ENCODE measurements around the gene ANKRD24. TPM values are rescaled to one million over a fixed set of nuclear protein-coding genes. Genes with fewer than 3 reads are reported as not detected.

The ANKRD24 gene
- total and polyA plus RNA-seq, 8 donors: 0.29 to 6.1 (median 2.3) TPM; not detected in 1

DNA sequence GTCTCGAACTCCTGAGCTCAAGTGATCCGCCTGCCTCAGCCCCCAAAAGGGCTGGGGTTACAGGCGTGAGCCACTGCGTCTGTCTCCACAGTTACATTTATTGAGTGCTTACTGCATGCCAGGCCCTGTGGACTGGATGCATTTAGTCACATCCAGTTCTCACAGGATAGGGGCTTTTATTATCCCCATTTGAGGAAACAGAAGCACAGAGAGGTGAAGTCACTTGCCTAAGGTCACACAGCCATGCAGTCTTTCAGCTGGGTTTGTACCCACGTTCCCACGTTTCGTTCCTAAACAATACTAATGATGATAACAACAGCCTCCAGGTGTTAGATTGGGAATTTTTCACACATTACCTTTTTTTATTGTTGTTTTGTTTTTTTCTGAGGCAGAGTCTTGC lies 37.7 kb downstream of the ANKRD24 start:
- Histone ChIP-seq H3K36me3 (no peaks in the 10 kb centered on the region), H3K27me3 (no peaks in the 10 kb centered on the region), H3K9me3 (no peaks in the 10 kb centered on the region), H3K4me1 (no peaks in the 10 kb centered on the region), H3K4me3 (no peak overlapping the region), H3K27ac (no peak overlapping the region)
- TF ChIP-seq, protein P1, sequence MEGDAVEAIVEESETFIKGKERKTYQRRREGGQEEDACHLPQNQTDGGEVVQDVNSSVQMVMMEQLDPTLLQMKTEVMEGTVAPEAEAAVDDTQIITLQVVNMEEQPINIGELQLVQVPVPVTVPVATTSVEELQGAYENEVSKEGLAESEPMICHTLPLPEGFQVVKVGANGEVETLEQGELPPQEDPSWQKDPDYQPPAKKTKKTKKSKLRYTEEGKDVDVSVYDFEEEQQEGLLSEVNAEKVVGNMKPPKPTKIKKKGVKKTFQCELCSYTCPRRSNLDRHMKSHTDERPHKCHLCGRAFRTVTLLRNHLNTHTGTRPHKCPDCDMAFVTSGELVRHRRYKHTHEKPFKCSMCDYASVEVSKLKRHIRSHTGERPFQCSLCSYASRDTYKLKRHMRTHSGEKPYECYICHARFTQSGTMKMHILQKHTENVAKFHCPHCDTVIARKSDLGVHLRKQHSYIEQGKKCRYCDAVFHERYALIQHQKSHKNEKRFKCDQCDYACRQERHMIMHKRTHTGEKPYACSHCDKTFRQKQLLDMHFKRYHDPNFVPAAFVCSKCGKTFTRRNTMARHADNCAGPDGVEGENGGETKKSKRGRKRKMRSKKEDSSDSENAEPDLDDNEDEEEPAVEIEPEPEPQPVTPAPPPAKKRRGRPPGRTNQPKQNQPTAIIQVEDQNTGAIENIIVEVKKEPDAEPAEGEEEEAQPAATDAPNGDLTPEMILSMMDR (IDR thresholded peaks at IDR 0.05): no peak
- TF ChIP-seq POLR2AphosphoS5 (IDR thresholded peaks at IDR 0.05) (no peak), POLR2A (IDR thresholded peaks at IDR 0.05) (no peak), EP300 (IDR thresholded peaks at IDR 0.05) (no peak)
- DNase-seq: no peak
- WGBS, 5 donors: 88 to 94% (median 92%) methylated on average over 7 of the region's 7 CpGs
- intact Hi-C loops (cut with DNase I; ENCODE audit: low total_unique reads): no loop called here

DNA sequence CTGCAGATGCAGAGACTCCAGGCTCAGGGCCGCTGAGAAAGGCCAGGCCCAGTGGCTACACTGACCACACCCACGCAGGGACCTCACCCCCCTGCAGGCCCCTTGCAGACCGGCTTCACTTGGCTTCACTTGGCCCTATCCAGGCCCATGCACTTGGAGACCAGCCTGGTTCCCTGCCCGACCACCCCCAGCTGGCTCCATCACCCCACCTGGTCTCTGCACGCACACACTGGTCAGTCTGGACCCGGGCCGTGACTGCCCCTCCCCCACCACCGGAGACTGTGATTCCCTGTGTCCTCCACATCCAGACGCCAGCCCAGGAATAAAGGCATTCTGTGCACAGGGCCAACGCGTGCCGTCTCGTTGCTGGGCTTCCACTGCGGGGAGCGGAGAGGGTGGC lies 42.0 kb downstream of the ANKRD24 start:
- Histone ChIP-seq H3K4me3 (no peak overlapping the region), H3K27ac (no peak overlapping the region), H3K27me3 (peaks cover 0 to 26% (median 8%) of the 10 kb centered on the region in 3 donors), H3K36me3 (no peaks in the 10 kb centered on the region), H3K4me1 (peaks cover 0 to 7% (median 0%) of the 10 kb centered on the region in 4 donors), H3K9me3 (no peaks in the 10 kb centered on the region)
- intact Hi-C loops (cut with DNase I; ENCODE audit: low total_unique reads): no loop called here
- DNase-seq: no peak
- WGBS, 5 donors: 63 to 69% (median 66%) methylated on average over 14 to 15 of the region's 15 CpGs
- TF ChIP-seq, protein P1 (IDR thresholded peaks at IDR 0.05): no peak
- TF ChIP-seq EP300 (IDR thresholded peaks at IDR 0.05) (no peak), POLR2A (IDR thresholded peaks at IDR 0.05) (no peak), POLR2AphosphoS5 (IDR thresholded peaks at IDR 0.05) (no peak)

DNA sequence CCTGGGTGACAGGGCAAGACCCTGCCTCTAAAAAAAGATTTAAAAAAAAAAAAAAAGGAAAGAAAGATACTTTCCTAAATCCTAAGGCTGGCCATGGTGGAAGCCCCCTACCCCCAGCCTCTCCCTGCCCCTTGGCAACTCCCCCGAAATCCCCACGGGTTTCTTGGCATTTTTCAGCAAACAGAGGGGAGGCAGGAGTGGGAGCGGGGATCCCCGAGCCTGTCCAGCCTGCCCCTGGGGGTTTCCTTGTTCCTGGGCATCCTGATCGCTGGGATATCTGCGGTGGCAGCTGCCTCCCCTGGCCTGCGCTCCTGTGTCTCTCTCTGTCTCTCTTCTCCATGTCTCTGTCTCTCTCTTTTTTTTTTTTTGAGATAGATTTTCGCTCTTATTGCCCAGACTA lies 43.4 kb downstream of the ANKRD24 start:
- Histone ChIP-seq H3K4me3 (no peak overlapping the region), H3K27me3 (peaks cover 0 to 40% (median 19%) of the 10 kb centered on the region in 3 donors), H3K27ac (no peak overlapping the region), H3K36me3 (no peaks in the 10 kb centered on the region), H3K4me1 (peaks cover 0 to 8% (median 0%) of the 10 kb centered on the region in 4 donors), H3K9me3 (no peaks in the 10 kb centered on the region)
- intact Hi-C loops (cut with DNase I; ENCODE audit: low total_unique reads): no loop called here
- no peak for TF ChIP-seq POLR2AphosphoS5 (IDR thresholded peaks at IDR 0.05)
- 67 to 82% (median 79%) methylated on average over 8 of the region's 8 CpGs for WGBS, 5 donors
- DNase-seq: no peak

DNA sequence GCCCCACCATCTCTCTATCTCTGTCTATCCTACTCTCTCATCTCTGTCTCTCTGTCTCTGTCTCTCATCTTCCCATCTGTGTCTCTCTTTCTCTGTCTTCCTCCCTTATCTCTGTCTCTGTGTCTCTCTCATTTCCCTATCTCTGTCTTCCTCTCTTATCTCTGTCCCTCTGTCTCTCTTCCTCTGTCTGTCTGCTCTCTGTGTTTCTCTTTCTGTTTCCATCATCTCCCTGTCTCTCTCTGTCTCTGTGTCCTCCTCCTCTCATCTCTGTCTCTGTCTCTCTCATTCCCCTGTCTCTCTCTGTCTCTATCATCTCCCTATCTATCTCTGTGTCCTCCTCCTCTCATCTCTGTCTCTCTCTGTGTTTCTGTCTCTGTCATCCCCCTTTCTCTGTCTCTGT lies 45.3 kb downstream of the ANKRD24 start:
- TF ChIP-seq POLR2A (IDR thresholded peaks at IDR 0.05): no peak
- TF ChIP-seq, protein P1 (IDR thresholded peaks at IDR 0.05): no peak
- no peak for TF ChIP-seq POLR2AphosphoS5 (IDR thresholded peaks at IDR 0.05)
- no peak for TF ChIP-seq EP300 (IDR thresholded peaks at IDR 0.05)
- H3K27ac ChIP-seq: no peak overlapping the region
- H3K9me3 ChIP-seq: no peaks in the 10 kb centered on the region
- H3K27me3 ChIP-seq: peaks cover 0 to 58% (median 26%) of the 10 kb centered on the region in 3 donors
- intact Hi-C loops (cut with DNase I; ENCODE audit: low total_unique reads): no loop called here
- no peak for DNase-seq
- no peaks in the 10 kb centered on the region for H3K36me3 ChIP-seq
- peaks cover 0 to 8% (median 0%) of the 10 kb centered on the region in 4 donors for H3K4me1 ChIP-seq
- H3K4me3 ChIP-seq: no peak overlapping the region

DNA sequence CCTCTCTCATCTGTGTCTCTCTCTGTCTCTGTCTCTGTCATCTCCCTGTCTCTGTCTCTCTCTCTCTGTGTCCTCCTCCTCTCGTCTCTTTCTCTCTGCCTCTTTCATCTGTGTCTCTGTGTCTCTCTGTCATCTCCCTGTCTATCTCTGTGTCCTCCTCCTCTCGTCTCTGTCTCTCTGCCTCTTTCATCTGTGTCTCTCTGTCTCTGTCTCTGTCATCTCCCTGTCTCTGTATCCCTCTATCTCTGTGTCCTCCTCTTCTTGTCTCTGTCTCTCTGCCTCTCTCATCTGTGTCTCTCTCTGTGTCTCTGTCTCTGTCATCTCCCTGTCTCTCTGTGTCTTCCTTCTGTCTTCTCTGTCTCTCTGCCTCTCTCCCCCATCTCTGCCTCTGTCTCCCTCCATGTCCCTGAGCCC lies 46.3 kb downstream of the ANKRD24 start:
- Histone ChIP-seq H3K4me1 (peaks cover 0 to 8% (median 0%) of the 10 kb centered on the region in 4 donors), H3K9me3 (no peaks in the 10 kb centered on the region), H3K27ac (no peak overlapping the region), H3K4me3 (no peak overlapping the region), H3K27me3 (peaks cover 0 to 68% (median 35%) of the 10 kb centered on the region in 3 donors), H3K36me3 (no peaks in the 10 kb centered on the region)
- intact Hi-C loops (cut with DNase I; ENCODE audit: low total_unique reads): no loop called here
- TF ChIP-seq POLR2AphosphoS5 (IDR thresholded peaks at IDR 0.05): no peak
- no peak for TF ChIP-seq POLR2A (IDR thresholded peaks at IDR 0.05)
- TF ChIP-seq EP300 (IDR thresholded peaks at IDR 0.05): no peak
- TF ChIP-seq, protein P1 (IDR thresholded peaks at IDR 0.05): no peak
- DNase-seq: no peak
- 60 to 76% (median 67%) methylated on average over 2 of the region's 2 CpGs for WGBS, 5 donors

All from stomach (tissue), 9 donors.